HFFc6 (cell line): ENCODE data around the gene PTPA. TPM values are rescaled to one million over a fixed set of nuclear protein-coding genes. Genes with fewer than 3 reads are reported as not detected.

Experiments
- DNase-seq: peaks from one replicate; pipeline ENCODE4 v3.0.0-alpha.2; 2018
- H3K27ac Mint-ChIP-seq: 2 replicates; pipeline ENCODE4 v1.8.0; 2020; ENCODE audit warnings: mild to moderate bottlenecking, mixed read lengths
- H3K27me3 Mint-ChIP-seq: 2 replicates; pipeline ENCODE4 v1.8.0; 2021; ENCODE audit warnings: mild to moderate bottlenecking, moderate library complexity, mixed read lengths; ENCODE audit not compliant: insufficient read depth
- H3K36me3 Mint-ChIP-seq: 2 replicates; pipeline ENCODE4 v1.8.0; 2021; ENCODE audit warnings: low read depth, mixed read lengths
- H3K4me1 Mint-ChIP-seq: 2 replicates; pipeline ENCODE4 v1.8.0; 2020; ENCODE audit warnings: low read depth, mixed read lengths
- H3K4me3 Mint-ChIP-seq: 2 replicates; pipeline ENCODE4 v1.8.0; 2020; ENCODE audit warnings: mild to moderate bottlenecking, moderate library complexity, mixed read lengths
- H3K9me3 Mint-ChIP-seq: 2 replicates; pipeline ENCODE4 v1.8.0; 2020; ENCODE audit warnings: mild to moderate bottlenecking, mixed read lengths
- total RNA-seq, 6 experiments: library from RNA; stranded (reverse); fragmentation: NEBNext Ultra II Directional; extraction: Animal tissue kit (Norgen Biotek cat#: 25700); gene quantifications; 2 replicates in 1 of 6; 3 replicates in 5 of 6; pipeline ENCODE4 v1.2.3, GENCODE V29; 2021
- TF ChIP-seq, protein P1 (sequence below): fragments of 200-600 bp; sonication (generic); IDR thresholded peaks from 2 replicates; pipeline ENCODE4 v1.5.0; 2021; ENCODE audit warnings: antibody characterized with exemption, mild to moderate bottlenecking

Gene PTPA
- total RNA-seq, 6 experiments from 2014 or later: 153 to 170 (median 162) TPM

DNA sequence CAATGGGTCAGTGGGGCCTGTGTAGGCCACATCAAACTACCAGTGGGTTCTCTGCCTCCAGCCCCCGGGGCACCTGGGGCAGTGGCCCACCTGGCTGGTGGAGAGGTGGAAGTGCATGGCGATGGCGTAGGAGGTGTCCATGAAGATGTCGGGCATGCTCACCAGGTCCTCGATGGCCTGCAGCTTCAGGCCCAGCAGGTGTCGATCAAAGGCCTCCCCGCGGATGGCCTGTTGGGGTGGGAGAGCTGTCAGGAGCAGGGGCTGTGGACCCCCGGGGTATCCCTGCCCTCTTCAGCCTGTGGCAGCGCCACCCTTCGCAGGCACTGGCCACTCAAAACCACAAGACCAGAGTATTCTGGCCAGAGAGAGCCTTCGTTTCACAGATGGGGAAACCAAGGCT lies 15.3 kb upstream of the PTPA start:
- no peaks in the 10 kb centered on the region; the same call in 1 of the 2 replicates for H3K27me3 Mint-ChIP-seq
- H3K9me3 Mint-ChIP-seq: no peaks in the 10 kb centered on the region
- H3K27ac Mint-ChIP-seq: no peak overlapping the region
- TF ChIP-seq, protein P1, sequence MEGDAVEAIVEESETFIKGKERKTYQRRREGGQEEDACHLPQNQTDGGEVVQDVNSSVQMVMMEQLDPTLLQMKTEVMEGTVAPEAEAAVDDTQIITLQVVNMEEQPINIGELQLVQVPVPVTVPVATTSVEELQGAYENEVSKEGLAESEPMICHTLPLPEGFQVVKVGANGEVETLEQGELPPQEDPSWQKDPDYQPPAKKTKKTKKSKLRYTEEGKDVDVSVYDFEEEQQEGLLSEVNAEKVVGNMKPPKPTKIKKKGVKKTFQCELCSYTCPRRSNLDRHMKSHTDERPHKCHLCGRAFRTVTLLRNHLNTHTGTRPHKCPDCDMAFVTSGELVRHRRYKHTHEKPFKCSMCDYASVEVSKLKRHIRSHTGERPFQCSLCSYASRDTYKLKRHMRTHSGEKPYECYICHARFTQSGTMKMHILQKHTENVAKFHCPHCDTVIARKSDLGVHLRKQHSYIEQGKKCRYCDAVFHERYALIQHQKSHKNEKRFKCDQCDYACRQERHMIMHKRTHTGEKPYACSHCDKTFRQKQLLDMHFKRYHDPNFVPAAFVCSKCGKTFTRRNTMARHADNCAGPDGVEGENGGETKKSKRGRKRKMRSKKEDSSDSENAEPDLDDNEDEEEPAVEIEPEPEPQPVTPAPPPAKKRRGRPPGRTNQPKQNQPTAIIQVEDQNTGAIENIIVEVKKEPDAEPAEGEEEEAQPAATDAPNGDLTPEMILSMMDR: no peak
- no peak overlapping the region for H3K4me3 Mint-ChIP-seq
- DNase-seq: no peak
- peaks cover 17% of the 10 kb centered on the region for H3K36me3 Mint-ChIP-seq
- H3K4me1 Mint-ChIP-seq: no peaks in the 10 kb centered on the region

DNA sequence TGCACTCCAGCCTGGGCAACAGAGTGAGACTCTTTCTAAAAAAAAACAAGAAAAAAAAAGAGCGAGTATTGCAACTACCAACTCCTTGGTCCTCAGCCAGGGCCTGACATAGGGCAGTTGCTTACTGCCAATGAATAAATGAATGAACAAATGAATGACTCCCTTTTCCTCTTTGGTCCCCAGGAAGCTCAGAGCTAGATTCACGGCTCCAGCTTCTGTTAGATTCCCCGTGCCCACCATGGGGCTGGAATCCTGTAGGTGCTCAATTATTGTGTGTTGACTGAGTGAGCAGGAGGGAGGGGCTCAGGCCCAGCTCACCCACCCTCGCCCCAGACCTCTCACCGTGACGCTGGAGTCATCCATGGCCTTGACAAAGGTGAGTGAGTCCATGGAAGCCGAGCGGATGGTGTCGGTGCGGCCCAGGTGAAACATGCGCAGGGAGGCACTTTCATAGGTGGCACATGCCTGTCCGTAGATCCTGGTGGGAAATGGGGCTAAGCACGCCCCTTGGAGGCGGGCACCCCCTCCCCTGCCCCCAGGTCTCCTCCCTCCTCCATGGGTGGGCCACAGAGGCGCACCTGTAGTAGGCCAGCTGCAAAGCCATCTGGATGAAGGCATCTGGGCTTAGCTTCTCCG lies 13.4 kb upstream of the PTPA start:
- Mint-ChIP-seq H3K27ac (no peak overlapping the region), H3K4me1 (no peaks in the 10 kb centered on the region), H3K9me3 (no peaks in the 10 kb centered on the region), H3K36me3 (peaks cover 16% of the 10 kb centered on the region), H3K27me3 (no peaks in the 10 kb centered on the region; the same call in 1 of the 2 replicates), H3K4me3 (no peak overlapping the region)
- TF ChIP-seq, protein P1: no peak
- DNase-seq: no peak

DNA sequence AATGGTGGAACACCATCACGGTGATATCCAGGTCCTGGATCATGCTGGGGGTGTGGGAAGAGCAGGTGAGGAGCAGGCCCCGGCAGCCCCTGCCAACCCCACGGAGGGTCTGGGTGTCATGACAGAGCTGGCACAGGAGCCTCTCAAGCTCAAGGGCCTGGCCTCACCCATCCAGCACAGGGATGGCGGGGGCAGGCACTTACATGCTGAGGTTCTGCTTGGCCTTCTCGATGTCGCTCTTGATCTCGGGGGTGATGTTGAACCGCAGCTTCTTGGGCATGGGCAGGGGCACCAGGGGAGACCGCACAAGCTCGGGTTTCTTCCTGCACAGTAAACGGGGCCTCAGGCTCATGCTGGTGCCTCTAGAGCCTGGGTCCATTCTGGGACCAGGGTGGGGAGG lies 12.9 kb upstream of the PTPA start:
- H3K4me1 Mint-ChIP-seq: no peaks in the 10 kb centered on the region
- DNase-seq: no peak
- TF ChIP-seq, protein P1: no peak
- H3K27ac Mint-ChIP-seq: no peak overlapping the region
- no peak overlapping the region for H3K4me3 Mint-ChIP-seq
- H3K27me3 Mint-ChIP-seq: no peaks in the 10 kb centered on the region
- no peaks in the 10 kb centered on the region for H3K9me3 Mint-ChIP-seq
- H3K36me3 Mint-ChIP-seq: peaks cover 16% of the 10 kb centered on the region

DNA sequence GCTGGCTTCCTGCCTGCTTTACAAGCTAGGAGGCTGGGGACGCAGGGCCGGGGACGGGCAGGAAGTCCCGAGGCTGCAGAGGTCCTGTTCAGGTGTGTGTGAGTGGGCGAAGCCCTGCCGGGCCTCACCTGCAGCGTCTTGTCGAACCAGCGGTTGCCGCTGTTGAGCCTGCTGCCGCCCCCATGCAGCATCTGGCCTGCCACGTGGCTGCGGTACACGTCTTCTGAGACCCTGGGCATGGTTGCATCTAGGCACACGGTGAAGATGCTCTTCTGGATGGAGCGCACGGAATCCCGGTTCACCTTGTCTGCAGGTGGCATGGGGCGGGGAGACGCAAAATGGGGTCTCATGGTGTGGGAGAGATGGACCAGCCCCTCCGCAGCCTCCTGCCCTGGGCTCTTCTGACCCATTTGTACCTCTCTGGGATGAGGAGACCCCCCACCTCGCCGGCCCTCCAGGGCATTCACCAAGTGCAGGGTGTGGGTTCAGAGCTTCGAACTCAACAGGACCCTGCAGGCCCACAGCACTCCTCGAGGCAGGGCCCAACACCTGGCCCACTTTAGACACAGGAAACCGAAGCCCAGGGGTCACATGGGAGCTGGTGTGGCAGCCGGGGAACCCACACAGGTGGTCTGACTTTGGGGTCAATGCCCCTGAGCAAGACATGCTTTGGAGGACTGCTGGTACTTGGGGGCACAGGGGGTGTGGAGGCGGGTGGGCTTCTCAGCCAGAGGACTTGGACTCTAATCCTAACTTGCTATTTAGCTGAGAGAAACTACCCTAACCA lies 10.6 kb upstream of the PTPA start:
- Mint-ChIP-seq H3K36me3 (peaks cover 16% of the 10 kb centered on the region), H3K27ac (no peak overlapping the region), H3K27me3 (no peaks in the 10 kb centered on the region), H3K9me3 (no peaks in the 10 kb centered on the region), H3K4me3 (no peak overlapping the region), H3K4me1 (no peaks in the 10 kb centered on the region)
- DNase-seq: no peak
- TF ChIP-seq, protein P1: no peak

DNA sequence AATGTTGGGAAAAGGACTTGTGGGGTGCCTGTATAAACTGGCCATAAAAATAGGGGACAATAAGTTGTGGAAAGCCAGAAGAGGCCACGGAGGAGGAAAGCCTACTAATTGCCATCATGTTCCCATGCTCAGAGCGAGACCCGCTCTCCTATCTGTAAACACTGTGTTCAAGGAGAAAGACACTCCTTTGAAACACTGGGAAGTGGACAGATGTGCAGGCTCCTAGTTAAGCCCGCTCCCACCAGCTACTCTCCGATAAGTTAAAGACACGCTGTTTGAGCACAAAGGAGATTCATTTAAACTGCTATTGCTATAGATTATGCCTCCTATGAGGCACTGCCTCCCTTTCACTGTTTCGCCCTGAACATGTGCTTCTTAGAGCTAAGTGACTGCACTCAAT lies 9.9 kb upstream of the PTPA start:
- Mint-ChIP-seq H3K4me1 (no peaks in the 10 kb centered on the region), H3K27me3 (no peaks in the 10 kb centered on the region), H3K9me3 (no peaks in the 10 kb centered on the region), H3K36me3 (peaks cover 15% of the 10 kb centered on the region), H3K4me3 (no peak overlapping the region), H3K27ac (no peak overlapping the region)
- TF ChIP-seq, protein P1: no peak
- no peak for DNase-seq
